Stomach (tissue), 4 donors: Measurements from ENCODE around the gene ADGRL3.

Experiments used
- CTCF ChIP-seq, 7 experiments: fragments of 450-650 bp in 4 of 7; fragments of 200-600 bp in 3 of 7; sonication (generic) in 3 of 7; IDR thresholded peaks; one replicate each; pipeline ENCODE4 v1.5.1; 2016 to 2019; ENCODE audit warnings: antibody characterized with exemption in 7 of 7, control low read depth in 2 of 7, mild to moderate bottlenecking in 1 of 7
- POLR2A ChIP-seq, 4 donors: fragments of 450-650 bp; IDR thresholded peaks; one replicate each; pipeline ENCODE4 v1.6.1; 2016; ENCODE audit warnings: antibody characterized with exemption in 4 of 4, control low read depth in 2 of 4, mild to moderate bottlenecking in 1 of 4, moderate library complexity in 1 of 4

- TF ChIP-seq CTCF (IDR thresholded peaks at IDR 0.05) (no peak), POLR2A (IDR thresholded peaks at IDR 0.05) (no peak)
These were observed 875.4 kb downstream of the ADGRL3 start for GRCh38 chr4:62075521-62075920.
